IMR-90 (cell line): Measurements from ENCODE around the gene SDK1. TPM values are rescaled to one million over a fixed set of nuclear protein-coding genes. Genes with fewer than 3 reads are reported as not detected.

Experiments
- ATAC-seq: fragments of 200-7000 bp; cut with Tn5 transposase; 2 replicates; pipeline ENCODE4 v1.9.1; 2020; ENCODE audit warnings: low read depth, mild to moderate bottlenecking, moderate library complexity
- BruUV-seq: library from RNA; stranded (reverse); fragments of 400-500 nt; replicated peaks from 2 replicates; lab custom pipeline; 2021; lab: Mats Ljungman, UMichigan
- CTCF ChIA-PET: fragments of 300-600 bp; formaldehyde crosslinking; extraction: SDS; loops from one replicate; lab custom pipeline; 2021; ENCODE audit warnings: antibody characterized with exemption; lab: Yijun Ruan, JAX
- POLR2A ChIA-PET: fragments of 300-600 bp; sonication (Branson Sonifier 250); formaldehyde crosslinking; loops from one replicate; lab custom pipeline; 2022; ENCODE audit warnings: antibody characterized with exemption; ENCODE audit not compliant: unreplicated experiment; lab: Charles Lee
- DNase-seq: peaks from one replicate; pipeline ENCODE4 v3.0.0; 2013
- H2AFZ ChIP-seq: replicated peaks from 2 replicates; pipeline ENCODE3; 2013; ENCODE audit warnings: low read length, mild to moderate bottlenecking; ENCODE audit not compliant: poor library complexity
- H2AK5ac ChIP-seq: 2 replicates; pipeline ENCODE4 v1.6.1; 2013; ENCODE audit warnings: low read depth, low read length, inconsistent platforms
- H2AK9ac ChIP-seq: replicated peaks from 2 replicates; pipeline ENCODE3; 2013; ENCODE audit warnings: mild to moderate bottlenecking, low read depth, low read length, moderate library complexity; ENCODE audit not compliant: poor library complexity
- H2BK120ac ChIP-seq: 2 replicates; pipeline ENCODE4 v1.6.1; 2013; ENCODE audit warnings: low read depth, low read length, inconsistent platforms
- H2BK15ac ChIP-seq: 3 replicates; pipeline ENCODE4 v1.6.1; 2013; ENCODE audit warnings: low read depth, low read length, inconsistent platforms
- H2BK20ac ChIP-seq: 2 replicates; pipeline ENCODE4 v1.6.1; 2013; ENCODE audit warnings: low read depth, mild to moderate bottlenecking, inconsistent platforms, low read length, moderate library complexity
- H2BK5ac ChIP-seq: 2 replicates; pipeline ENCODE4 v1.6.1; 2013; ENCODE audit warnings: mild to moderate bottlenecking, low read depth, low read length, inconsistent platforms; ENCODE audit not compliant: poor library complexity, severe bottlenecking
- H3K14ac ChIP-seq: replicated peaks from 2 replicates; pipeline ENCODE4 v1.6.1; 2013; ENCODE audit warnings: low read depth, low read length, inconsistent platforms
- H3K18ac ChIP-seq: 2 replicates; pipeline ENCODE4 v1.6.1; 2013; ENCODE audit warnings: low read depth, low read length, control low read depth
- H3K23ac ChIP-seq: 2 replicates; pipeline ENCODE4 v1.6.1; 2013; ENCODE audit warnings: low read depth, low read length, inconsistent platforms
- H3K27ac ChIP-seq: 2 replicates; pipeline ENCODE4 v1.5.1; 2013; ENCODE audit warnings: mild to moderate bottlenecking, control low read depth, low read length; ENCODE audit not compliant: insufficient read depth
- H3K27me3 ChIP-seq: 2 replicates; pipeline ENCODE4 v1.6.1; 2013; ENCODE audit warnings: low read length; ENCODE audit not compliant: control insufficient read depth, insufficient read depth
- H3K36me3 ChIP-seq: 2 replicates; pipeline ENCODE4 v1.6.1; 2013; ENCODE audit warnings: low read length, mixed read lengths; ENCODE audit not compliant: control insufficient read depth, insufficient read depth
- H3K4ac ChIP-seq: 2 replicates; pipeline ENCODE4 v1.6.1; 2013; ENCODE audit warnings: low read depth, low read length, inconsistent platforms
- H3K4me1 ChIP-seq: 2 replicates; pipeline ENCODE4 v1.6.1; 2013; ENCODE audit warnings: low read length, mixed read lengths; ENCODE audit not compliant: control insufficient read depth, insufficient read depth
- H3K4me2 ChIP-seq: 2 replicates; pipeline ENCODE4 v1.6.1; 2013; ENCODE audit warnings: low read depth, mild to moderate bottlenecking, control low read depth, low read length, moderate library complexity
- H3K4me3 ChIP-seq: 2 replicates; pipeline ENCODE4 v1.5.1; 2013; ENCODE audit warnings: low read depth, mild to moderate bottlenecking, control low read depth, low read length, moderate library complexity; ENCODE audit not compliant: insufficient read depth
- H3K56ac ChIP-seq: 2 replicates; pipeline ENCODE4 v1.6.1; 2013; ENCODE audit warnings: low read length, inconsistent platforms; ENCODE audit not compliant: insufficient read depth; ENCODE audit errors: extremely low read depth
- H3K79me1 ChIP-seq, 2 experiments: 2 replicates each; pipeline ENCODE4 v1.6.1; 2013; ENCODE audit warnings: low read length in 2 of 2, inconsistent platforms in 1 of 2, low read depth in 1 of 2
- H3K9ac ChIP-seq: 2 replicates; pipeline ENCODE4 v1.6.1; 2013; ENCODE audit warnings: low read depth, low read length, control low read depth
- H3K9me1 ChIP-seq: 2 replicates; pipeline ENCODE4 v1.6.1; 2013; ENCODE audit warnings: low read length, inconsistent platforms; ENCODE audit not compliant: insufficient read depth
- H3K9me3 ChIP-seq: 2 replicates; pipeline ENCODE4 v1.6.1; 2013; ENCODE audit warnings: low read length; ENCODE audit not compliant: control insufficient read depth, insufficient read depth
- H4K20me1 ChIP-seq: 2 replicates; pipeline ENCODE4 v1.6.1; 2013; ENCODE audit warnings: low read length, inconsistent platforms; ENCODE audit not compliant: insufficient read depth
- H4K5ac ChIP-seq: 2 replicates; pipeline ENCODE4 v1.6.1; 2013; ENCODE audit warnings: mild to moderate bottlenecking, low read depth, low read length, control low read depth
- H4K8ac ChIP-seq, 2 experiments: 2 replicates each; pipeline ENCODE4 v1.6.1; 2013; ENCODE audit warnings: low read depth in 2 of 2, low read length in 2 of 2, control low read depth in 1 of 2, inconsistent platforms in 1 of 2
- H4K91ac ChIP-seq: 2 replicates; pipeline ENCODE4 v1.6.1; 2013; ENCODE audit warnings: low read depth, low read length, inconsistent platforms; ENCODE audit not compliant: insufficient read depth
- BHLHE40 ChIP-seq: fragments of 150-350 bp; IDR thresholded peaks from 2 replicates; pipeline ENCODE4 v1.6.1; 2016; ENCODE audit warnings: mild to moderate bottlenecking, low read depth, low read length
- CEBPB ChIP-seq: IDR thresholded peaks from 2 replicates; pipeline ENCODE4 v1.6.1; 2012; ENCODE audit warnings: low read depth, low read length, improper control_type of control experiment
- CHD1 ChIP-seq: IDR thresholded peaks from 2 replicates; pipeline ENCODE4 v1.6.1; 2012; ENCODE audit warnings: low read depth, low read length, improper control_type of control experiment
- FOS ChIP-seq: fragments of 150-350 bp; IDR thresholded peaks from 2 replicates; pipeline ENCODE4 v1.6.1; 2016; ENCODE audit warnings: low read depth, low read length
- MAFK ChIP-seq: IDR thresholded peaks from 2 replicates; pipeline ENCODE4 v1.6.1; 2012; ENCODE audit warnings: low read depth, low read length, improper control_type of control experiment
- MAZ ChIP-seq: IDR thresholded peaks from 2 replicates; pipeline ENCODE4 v1.6.1; 2012; ENCODE audit warnings: low read depth, mild to moderate bottlenecking, low read length, improper control_type of control experiment, moderate library complexity, borderline replicate concordance
- MXI1 ChIP-seq: IDR thresholded peaks from 2 replicates; pipeline ENCODE4 v1.6.1; 2012; ENCODE audit warnings: low read depth, mild to moderate bottlenecking, low read length, moderate library complexity, borderline replicate concordance
- NFE2L2 ChIP-seq: fragments of 150-350 bp; IDR thresholded peaks from 2 replicates; pipeline ENCODE4 v1.6.1; 2016; ENCODE audit warnings: low read depth, mild to moderate bottlenecking, low read length
- POLR2A ChIP-seq: IDR thresholded peaks from 2 replicates; pipeline ENCODE4 v1.6.1; 2012; ENCODE audit warnings: mild to moderate bottlenecking, low read depth, low read length
- RAD21 ChIP-seq: IDR thresholded peaks from 2 replicates; pipeline ENCODE4 v1.6.1; 2012; ENCODE audit warnings: low read length, improper control_type of control experiment
- RCOR1 ChIP-seq: IDR thresholded peaks from 2 replicates; pipeline ENCODE4 v1.6.1; 2012; ENCODE audit warnings: mild to moderate bottlenecking, low read length, improper control_type of control experiment; ENCODE audit not compliant: insufficient replicate concordance
- RFX5 ChIP-seq: IDR thresholded peaks from 2 replicates; pipeline ENCODE4 v1.8.0; 2012; ENCODE audit warnings: low read depth, mild to moderate bottlenecking, low read length, moderate library complexity
- SMC3 ChIP-seq: fragments of 150-350 bp; IDR thresholded peaks from 2 replicates; pipeline ENCODE4 v1.6.1; 2016; ENCODE audit warnings: low read depth, mild to moderate bottlenecking, antibody characterized with exemption, low read length, moderate library complexity
- WGBS, 2 experiments: methylation state at CpG; one replicate each; pipeline versions ENCODE4 v1.1.5 to v1.1.7; 2013; ENCODE audit warnings: missing lambda C conversion rate in 2 of 2; ENCODE audit not compliant: insufficient read length in 1 of 2; ENCODE audit errors: extremely low coverage in 2 of 2; 5-methylcytosine and 5-hydroxymethylcytosine counted together
- dilution Hi-C: fragments of 300-500 bp; cut with HindIII; formaldehyde crosslinking; loops from one replicate; pipeline ENCODE4 v1.14.3; 2018; ENCODE audit warnings: low sequenced_read_pairs; ENCODE audit not compliant: unreplicated experiment
- in situ Hi-C: fragments of 300-500 bp; cut with MboI; formaldehyde crosslinking; loops from 3 replicates; pipeline ENCODE4 v1.14.3; 2019; ENCODE audit warnings: low sequenced_read_pairs, inconsistent platforms, mixed read lengths
- intact Hi-C: fragments of 100-400 bp; cut with micrococcal nuclease; formaldehyde crosslinking; loops from 2 replicates; pipeline ENCODE4 v1.10.0; 2022
- polyA plus RNA-seq, 3 experiments: library from polyadenylated mRNA; depleted of rRNA; stranded (reverse); fragments of >200 nt; gene quantifications; 2 replicates each; pipeline ENCODE4 v1.2.3, GENCODE V29; 2012; ENCODE audit warnings: low replicate concordance in 1 of 3
- total RNA-seq: library from RNA; depleted of rRNA; stranded (reverse); fragments of >200 nt; gene quantifications from 2 replicates; pipeline ENCODE4 v1.2.3, GENCODE V29; 2012
- TF ChIP-seq, protein P1 (sequence below): fragments of 150-350 bp; IDR thresholded peaks from 2 replicates; pipeline ENCODE4 v1.6.1; 2016; ENCODE audit warnings: low read depth, mild to moderate bottlenecking, low read length, moderate library complexity, borderline replicate concordance
- TF ChIP-seq, protein P2 (sequence below): fragments of 150-350 bp; IDR thresholded peaks from 2 replicates; pipeline ENCODE4 v1.6.1; 2017; ENCODE audit warnings: mild to moderate bottlenecking, antibody characterized with exemption, low read length, low read depth
- TF ChIP-seq, protein P3 (sequence below): conservative IDR thresholded peaks from 2 replicates; pipeline ENCODE4 v1.5.1; 2012; ENCODE audit warnings: mild to moderate bottlenecking, low read depth, low read length, improper control_type of control experiment

The SDK1 gene
- total and polyA plus RNA-seq, 2 of the 4 experiments (the other 2 are of a cell fraction) = 1.5 to 1.6 TPM

DNA sequence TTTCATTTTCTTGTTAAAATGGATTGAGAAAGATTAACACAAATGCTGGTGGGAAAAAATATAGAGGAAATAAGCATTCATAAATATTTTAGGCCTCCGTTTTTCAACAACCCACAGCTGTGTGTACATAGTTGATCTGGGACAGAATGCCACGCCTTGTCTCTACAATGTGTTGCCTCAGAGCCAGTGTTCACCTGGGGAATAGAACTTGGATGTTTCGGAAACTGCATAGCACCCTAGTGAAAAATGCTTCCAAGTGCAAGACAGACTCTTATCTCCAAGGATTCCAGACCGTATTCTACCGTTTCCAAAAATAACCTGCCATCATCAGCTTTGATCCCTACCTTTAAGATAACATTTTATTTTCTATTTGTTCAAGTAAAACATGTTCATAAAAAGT lies 260.9 kb downstream of the SDK1 start:
- Histone ChIP-seq H2AK5ac (no peak overlapping the region), H2AFZ (no peak overlapping the region), H3K27me3 (no peaks in the 10 kb centered on the region), H3K23ac (no peak overlapping the region), H3K4ac (no peak overlapping the region), H4K8ac (no peak overlapping the region), H3K9ac (no peak overlapping the region), H3K36me3 (no peaks in the 10 kb centered on the region), H4K5ac (no peak overlapping the region), H3K4me1 (no peaks in the 10 kb centered on the region), H3K9me3 (no peaks in the 10 kb centered on the region), H3K27ac (no peak overlapping the region), H3K4me2 (no peak overlapping the region), H4K20me1 (no peaks in the 10 kb centered on the region), H2BK15ac (no peak overlapping the region), H3K18ac (no peak overlapping the region), H2AK9ac (no peak overlapping the region), H3K79me1 (no peaks in the 10 kb centered on the region), H3K4me3 (no peak overlapping the region), H2BK120ac (no peak overlapping the region), H3K9me1 (no peaks in the 10 kb centered on the region), H2BK20ac (no peak overlapping the region), H4K91ac (no peak overlapping the region), H2BK5ac (no peak overlapping the region), H3K56ac (no peak overlapping the region), H3K14ac (no peak overlapping the region)
- in situ Hi-C loops (no loop called here), intact Hi-C loops (no loop called here), dilution Hi-C loops (no loop called here)
- ChIA-PET POLR2A (no interaction called here), CTCF (no interaction called here)
- TF ChIP-seq POLR2A (no peak), RCOR1 (no peak), MXI1 (no peak), RAD21 (no peak), MAZ (no peak), MAFK (no peak), NFE2L2 (no peak), FOS (no peak), SMC3 (no peak), BHLHE40 (no peak), CEBPB (no peak), CHD1 (no peak), RFX5 (no peak)
- TF ChIP-seq, protein P1, sequence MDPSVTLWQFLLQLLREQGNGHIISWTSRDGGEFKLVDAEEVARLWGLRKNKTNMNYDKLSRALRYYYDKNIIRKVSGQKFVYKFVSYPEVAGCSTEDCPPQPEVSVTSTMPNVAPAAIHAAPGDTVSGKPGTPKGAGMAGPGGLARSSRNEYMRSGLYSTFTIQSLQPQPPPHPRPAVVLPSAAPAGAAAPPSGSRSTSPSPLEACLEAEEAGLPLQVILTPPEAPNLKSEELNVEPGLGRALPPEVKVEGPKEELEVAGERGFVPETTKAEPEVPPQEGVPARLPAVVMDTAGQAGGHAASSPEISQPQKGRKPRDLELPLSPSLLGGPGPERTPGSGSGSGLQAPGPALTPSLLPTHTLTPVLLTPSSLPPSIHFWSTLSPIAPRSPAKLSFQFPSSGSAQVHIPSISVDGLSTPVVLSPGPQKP = no peak
- TF ChIP-seq, protein P2, sequence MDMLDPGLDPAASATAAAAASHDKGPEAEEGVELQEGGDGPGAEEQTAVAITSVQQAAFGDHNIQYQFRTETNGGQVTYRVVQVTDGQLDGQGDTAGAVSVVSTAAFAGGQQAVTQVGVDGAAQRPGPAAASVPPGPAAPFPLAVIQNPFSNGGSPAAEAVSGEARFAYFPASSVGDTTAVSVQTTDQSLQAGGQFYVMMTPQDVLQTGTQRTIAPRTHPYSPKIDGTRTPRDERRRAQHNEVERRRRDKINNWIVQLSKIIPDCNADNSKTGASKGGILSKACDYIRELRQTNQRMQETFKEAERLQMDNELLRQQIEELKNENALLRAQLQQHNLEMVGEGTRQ = no peak
- TF ChIP-seq, protein P3, sequence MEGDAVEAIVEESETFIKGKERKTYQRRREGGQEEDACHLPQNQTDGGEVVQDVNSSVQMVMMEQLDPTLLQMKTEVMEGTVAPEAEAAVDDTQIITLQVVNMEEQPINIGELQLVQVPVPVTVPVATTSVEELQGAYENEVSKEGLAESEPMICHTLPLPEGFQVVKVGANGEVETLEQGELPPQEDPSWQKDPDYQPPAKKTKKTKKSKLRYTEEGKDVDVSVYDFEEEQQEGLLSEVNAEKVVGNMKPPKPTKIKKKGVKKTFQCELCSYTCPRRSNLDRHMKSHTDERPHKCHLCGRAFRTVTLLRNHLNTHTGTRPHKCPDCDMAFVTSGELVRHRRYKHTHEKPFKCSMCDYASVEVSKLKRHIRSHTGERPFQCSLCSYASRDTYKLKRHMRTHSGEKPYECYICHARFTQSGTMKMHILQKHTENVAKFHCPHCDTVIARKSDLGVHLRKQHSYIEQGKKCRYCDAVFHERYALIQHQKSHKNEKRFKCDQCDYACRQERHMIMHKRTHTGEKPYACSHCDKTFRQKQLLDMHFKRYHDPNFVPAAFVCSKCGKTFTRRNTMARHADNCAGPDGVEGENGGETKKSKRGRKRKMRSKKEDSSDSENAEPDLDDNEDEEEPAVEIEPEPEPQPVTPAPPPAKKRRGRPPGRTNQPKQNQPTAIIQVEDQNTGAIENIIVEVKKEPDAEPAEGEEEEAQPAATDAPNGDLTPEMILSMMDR = no peak
- ATAC-seq = no peak
- BruUV-seq = no TSS peak
- DNase-seq = no peak
- no CpG with 5 or more reads among the region's 5 CpGs for WGBS, 2 experiments
